ENCODE results near the gene DTNBP1. TPM values are rescaled to one million over a fixed set of nuclear protein-coding genes. Genes with fewer than 3 reads are reported as not detected.

Gene DTNBP1
- total RNA-seq, 1 experiment from 2014 or later: 20.7 TPM

DNA sequence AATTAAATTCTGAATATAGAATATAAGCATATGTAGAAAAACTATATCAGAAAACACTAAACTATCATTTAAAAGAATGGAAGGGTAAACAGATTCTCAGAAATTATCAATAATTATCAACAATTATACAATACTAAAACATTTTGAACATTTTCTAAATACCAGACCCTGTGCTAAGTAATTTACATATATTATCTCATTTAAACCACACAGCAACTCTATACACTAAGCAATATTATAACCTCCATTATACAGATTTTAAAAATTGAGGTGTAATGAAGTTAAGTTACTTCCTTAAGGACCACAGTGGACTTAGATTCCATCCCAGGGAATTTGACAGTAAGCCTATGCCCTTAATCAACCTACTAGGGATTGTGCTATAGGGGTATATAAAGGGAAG, 33.3 kb downstream of the DTNBP1 start:
- no peaks in the 10 kb centered on the region for H3K9me3 ChIP-seq
- BruUV-seq (replicated peaks): no TSS peak
- Mint-ChIP-seq H3K4me3 (ENCODE audit: unreplicated experiment) (no peak overlapping the region), H3K36me3 (ENCODE audit: insufficient read depth, unreplicated experiment) (no peaks in the 10 kb centered on the region), H3K27ac (ENCODE audit: unreplicated experiment) (no peak overlapping the region), H3K27me3 (ENCODE audit: insufficient read depth, unreplicated experiment) (no peaks in the 10 kb centered on the region), H3K9me3 (ENCODE audit: unreplicated experiment) (no peaks in the 10 kb centered on the region), H3K4me1 (ENCODE audit: low read depth, unreplicated experiment) (peaks cover 6% of the 10 kb centered on the region)
- no peak overlapping the region for H3K4me3 ChIP-seq (ENCODE audit: low read depth, low read length)
- H3K4me1 ChIP-seq: peaks cover 6% of the 10 kb centered on the region; the same call in 1 of the 2 replicates
- ChIA-PET POLR2A (no interaction called here), CTCF (no interaction called here)
- no peak for DNase-seq
- TF ChIP-seq, protein P1, sequence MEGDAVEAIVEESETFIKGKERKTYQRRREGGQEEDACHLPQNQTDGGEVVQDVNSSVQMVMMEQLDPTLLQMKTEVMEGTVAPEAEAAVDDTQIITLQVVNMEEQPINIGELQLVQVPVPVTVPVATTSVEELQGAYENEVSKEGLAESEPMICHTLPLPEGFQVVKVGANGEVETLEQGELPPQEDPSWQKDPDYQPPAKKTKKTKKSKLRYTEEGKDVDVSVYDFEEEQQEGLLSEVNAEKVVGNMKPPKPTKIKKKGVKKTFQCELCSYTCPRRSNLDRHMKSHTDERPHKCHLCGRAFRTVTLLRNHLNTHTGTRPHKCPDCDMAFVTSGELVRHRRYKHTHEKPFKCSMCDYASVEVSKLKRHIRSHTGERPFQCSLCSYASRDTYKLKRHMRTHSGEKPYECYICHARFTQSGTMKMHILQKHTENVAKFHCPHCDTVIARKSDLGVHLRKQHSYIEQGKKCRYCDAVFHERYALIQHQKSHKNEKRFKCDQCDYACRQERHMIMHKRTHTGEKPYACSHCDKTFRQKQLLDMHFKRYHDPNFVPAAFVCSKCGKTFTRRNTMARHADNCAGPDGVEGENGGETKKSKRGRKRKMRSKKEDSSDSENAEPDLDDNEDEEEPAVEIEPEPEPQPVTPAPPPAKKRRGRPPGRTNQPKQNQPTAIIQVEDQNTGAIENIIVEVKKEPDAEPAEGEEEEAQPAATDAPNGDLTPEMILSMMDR (IDR thresholded peaks at IDR 0.05; ENCODE audit: insufficient read depth in 1 of 2, low read depth in 1 of 2, low read length in 1 of 2, severe bottlenecking in 1 of 2, unreplicated experiment in 1 of 2): no peak
- H3K27me3 ChIP-seq (replicated peaks; ENCODE audit: control insufficient read depth, insufficient read depth, low read length): no peaks in the 10 kb centered on the region
- intact Hi-C loops (cut with micrococcal nuclease; ENCODE audit: unreplicated experiment): no loop called here
- no peaks in the 10 kb centered on the region for H3K36me3 ChIP-seq (ENCODE audit: control insufficient read depth, insufficient read depth, low read length)

DNA sequence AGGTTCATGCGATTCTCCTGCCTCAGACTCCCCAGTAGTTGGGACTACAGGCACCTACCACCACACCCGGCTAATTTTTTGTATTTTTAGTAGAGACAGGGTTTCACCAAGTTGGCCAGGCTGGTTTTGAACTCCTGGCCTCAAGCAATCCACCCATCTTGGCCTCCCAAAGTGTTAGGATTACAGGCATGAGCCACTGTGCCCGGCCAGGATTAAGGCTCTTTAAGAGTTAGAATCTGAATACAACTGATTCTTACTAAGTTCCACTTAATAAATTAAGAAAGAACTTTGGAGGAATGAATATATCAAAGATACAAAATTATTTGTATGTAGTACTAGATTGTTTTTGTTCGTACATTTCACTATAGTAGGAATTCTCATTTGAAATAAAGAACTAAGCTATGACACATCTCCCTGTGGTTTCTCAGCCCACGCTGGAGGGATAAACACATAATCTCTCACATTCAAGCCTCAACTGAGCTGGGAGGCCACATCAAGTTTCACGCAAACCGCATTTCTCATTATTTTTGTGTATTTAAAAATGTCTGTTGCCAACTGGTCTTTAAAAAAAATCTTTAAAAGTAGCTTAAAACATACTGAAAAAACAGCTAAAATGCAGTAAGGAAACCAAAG, 34.2 kb downstream of the DTNBP1 start:
- no peaks in the 10 kb centered on the region for H3K9me3 Mint-ChIP-seq (ENCODE audit: unreplicated experiment)
- H3K4me1 Mint-ChIP-seq (ENCODE audit: low read depth, unreplicated experiment): peaks cover 6% of the 10 kb centered on the region
- TF ChIP-seq, protein P1 (IDR thresholded peaks at IDR 0.05; ENCODE audit: insufficient read depth in 1 of 2, low read depth in 1 of 2, low read length in 1 of 2, severe bottlenecking in 1 of 2, unreplicated experiment in 1 of 2): no peak
- H3K36me3 ChIP-seq (ENCODE audit: control insufficient read depth, insufficient read depth, low read length): no peaks in the 10 kb centered on the region
- H3K4me3 Mint-ChIP-seq (ENCODE audit: unreplicated experiment): no peak overlapping the region
- BruUV-seq (replicated peaks): no TSS peak
- H3K27me3 Mint-ChIP-seq (ENCODE audit: insufficient read depth, unreplicated experiment): no peaks in the 10 kb centered on the region
- H3K4me3 ChIP-seq (ENCODE audit: low read depth, low read length): no peak overlapping the region
- POLR2A ChIA-PET: no interaction called here
- no peak overlapping the region for H3K27ac Mint-ChIP-seq (ENCODE audit: unreplicated experiment)
- DNase-seq: no peak
- no peaks in the 10 kb centered on the region for H3K9me3 ChIP-seq
- no peaks in the 10 kb centered on the region for H3K27me3 ChIP-seq (replicated peaks; ENCODE audit: control insufficient read depth, insufficient read depth, low read length)
- H3K4me1 ChIP-seq: peaks cover 6% of the 10 kb centered on the region; the same call in 1 of the 2 replicates
- no peaks in the 10 kb centered on the region for H3K36me3 Mint-ChIP-seq (ENCODE audit: insufficient read depth, unreplicated experiment)
- CTCF ChIA-PET: no interaction called here
- intact Hi-C loops (cut with micrococcal nuclease; ENCODE audit: unreplicated experiment): no loop called here

DNA sequence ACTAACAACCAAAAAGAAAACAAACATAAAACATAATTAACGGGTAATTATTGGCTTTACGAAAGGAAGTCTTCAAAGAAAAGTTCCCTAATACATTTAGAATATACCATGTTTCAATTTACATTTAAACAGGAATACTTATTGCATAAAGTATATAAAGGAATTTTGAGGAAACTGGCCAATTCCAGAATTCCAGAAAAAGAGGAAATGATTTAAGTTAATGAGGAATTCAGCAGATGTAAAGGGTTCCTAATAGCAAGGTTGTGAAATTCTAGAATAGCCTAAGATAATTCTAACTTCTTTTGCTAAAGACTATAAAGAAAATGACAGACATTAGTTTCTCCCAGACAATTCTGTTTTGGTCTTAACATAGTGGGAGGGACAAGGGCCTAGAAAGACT, 35.0 kb downstream of the DTNBP1 start:
- TF ChIP-seq, protein P1 (IDR thresholded peaks at IDR 0.05; ENCODE audit: insufficient read depth in 1 of 2, low read depth in 1 of 2, low read length in 1 of 2, severe bottlenecking in 1 of 2, unreplicated experiment in 1 of 2): no peak

More for the DNA sequence above, 35.0 kb downstream of the DTNBP1 start:
- DNase-seq: no peak
- no peak overlapping the region for H3K27ac Mint-ChIP-seq (ENCODE audit: unreplicated experiment)
- no peaks in the 10 kb centered on the region for H3K9me3 Mint-ChIP-seq (ENCODE audit: unreplicated experiment)
- ChIA-PET POLR2A (no interaction called here), CTCF (no interaction called here)
- no peaks in the 10 kb centered on the region for H3K36me3 ChIP-seq (ENCODE audit: control insufficient read depth, insufficient read depth, low read length)
- H3K27me3 Mint-ChIP-seq (ENCODE audit: insufficient read depth, unreplicated experiment): no peaks in the 10 kb centered on the region
- H3K4me3 ChIP-seq (ENCODE audit: low read depth, low read length): no peak overlapping the region
- H3K9me3 ChIP-seq: no peaks in the 10 kb centered on the region
- intact Hi-C loops (cut with micrococcal nuclease; ENCODE audit: unreplicated experiment): no loop called here
- no peaks in the 10 kb centered on the region for H3K27me3 ChIP-seq (replicated peaks; ENCODE audit: control insufficient read depth, insufficient read depth, low read length)
- H3K4me3 Mint-ChIP-seq (ENCODE audit: unreplicated experiment): no peak overlapping the region
- peaks cover 6% of the 10 kb centered on the region; the same call in 1 of the 2 replicates for H3K4me1 ChIP-seq
- no peaks in the 10 kb centered on the region for H3K36me3 Mint-ChIP-seq (ENCODE audit: insufficient read depth, unreplicated experiment)
- peaks cover 6% of the 10 kb centered on the region for H3K4me1 Mint-ChIP-seq (ENCODE audit: low read depth, unreplicated experiment)
- no TSS peak for BruUV-seq (replicated peaks)

Measured in Caco-2 (cell line).